Stimulated activated CD4-positive, alpha-beta T cell treated with anti-CD3 and anti-CD28 coated beads, Interleukin-2, amount 100 ng/mL, for 48 hours (primary cell): ENCODE results near the gene CENPT.
"Not testable (repeated sequence)": the region's sequence is repeated elsewhere in the genome, so short reads cannot be mapped to it uniquely, and the experiment has no call there.

Experiments used
- DNase-seq, 2 donors: peaks; one replicate each; pipeline ENCODE4 v3.0.0-alpha.2; 2020

The CENPT gene

GRCh38 chr16:67846320-67847063 lies 1.0 kb downstream of the CENPT start, which contains the start of gene NUTF2:
NUTF2 (plus strand) TSS chr16:67846933; CDS start chr16:67865131, 18,198 bp downstream.
- peak; percentile 93 to 96 for DNase-seq

GRCh38 chr16:67846063-67846319 lies 1.5 kb downstream of the CENPT start:
- DNase-seq, result no peak

- DNase-seq, result no peak
Measured at GRCh38 chr16:67845291-67846062, 2.0 kb downstream of the CENPT start.

- no peak for DNase-seq
Measured at GRCh38 chr16:67844497-67844896, 3.0 kb downstream of the CENPT start.

- no peak for DNase-seq
Measured at GRCh38 chr16:67843343-67843765, 4.1 kb downstream of the CENPT start.

- peak; percentile 39 to 52 for DNase-seq
Measured at GRCh38 chr16:67842509-67843342, 4.8 kb downstream of the CENPT start.

- DNase-seq, result peak; percentile 93
Measured at GRCh38 chr16:67841816-67842508, 5.5 kb downstream of the CENPT start, which contains the start of gene THAP11. THAP11 (plus strand) TSS chr16:67842320; CDS start chr16:67842555, 235 bp downstream.

- DNase-seq, result no peak
Measured at GRCh38 chr16:67841198-67841815, 6.2 kb downstream of the CENPT start.

- DNase-seq, result no peak
Measured at GRCh38 chr16:67837811-67838210, 9.7 kb downstream of the CENPT start.

GRCh38 chr16:67837190-67837589 lies 10.3 kb downstream of the CENPT start:
- DNase-seq, result not testable (repeated sequence)

GRCh38 chr16:67834242-67834614 lies 13.3 kb downstream of the CENPT start:
- DNase-seq, result no peak

GRCh38 chr16:67833415-67834241 lies 13.9 kb downstream of the CENPT start:
- peak; percentile 90 to 91 for DNase-seq

GRCh38 chr16:67833030-67833414 lies 14.5 kb downstream of the CENPT start:
- no peak for DNase-seq

GRCh38 chr16:67828651-67829050 lies 18.8 kb downstream of the CENPT start:
- DNase-seq, result no peak

GRCh38 chr16:67825906-67826305 lies 21.6 kb downstream of the CENPT start:
- no peak for DNase-seq

GRCh38 chr16:67825119-67825518 lies 22.4 kb downstream of the CENPT start:
- no peak for DNase-seq

- DNase-seq, result no peak
Measured at GRCh38 chr16:67822511-67822910, 25.0 kb downstream of the CENPT start.

GRCh38 chr16:67820608-67821259 lies 26.8 kb downstream of the CENPT start:
- no peak for DNase-seq

- no peak for DNase-seq
Measured at GRCh38 chr16:67814567-67814966, 32.9 kb downstream of the CENPT start.

GRCh38 chr16:67811899-67812298 lies 35.6 kb downstream of the CENPT start:
- DNase-seq, result no peak

- no peak for DNase-seq
Measured at GRCh38 chr16:67807148-67807682, 40.3 kb downstream of the CENPT start.
